K562 (cell line): ENCODE data around the gene MYO3B. TPM values are rescaled to one million over a fixed set of nuclear protein-coding genes. Genes with fewer than 3 reads are reported as not detected.

Source experiments
- ATAC-seq: fragments of 200-7000 bp; cut with Tn5 transposase; 3 replicates; pipeline ENCODE4 v1.9.1; 2020; ENCODE audit warnings: moderate library complexity
- BruUV-seq: library from RNA; stranded (reverse); fragments of 400-500 nt; replicated peaks from 2 replicates; lab custom pipeline; 2021; lab: Mats Ljungman, UMichigan
- CTCF ChIA-PET: fragments of 300-600 bp; formaldehyde crosslinking; extraction: SDS; loops from one replicate; lab custom pipeline; 2021; ENCODE audit warnings: low intra/inter-chr PET ratio; lab: Yijun Ruan, JAX
- POLR2A ChIA-PET: fragments of 300-600, 350-650 bp; sonication (Branson Sonifier 250); formaldehyde crosslinking; extraction: SDS; loops from one replicate; lab custom pipeline; 2021; ENCODE audit warnings: antibody characterized with exemption, inconsistent platforms; lab: Yijun Ruan, JAX
- DNase-seq, 4 experiments: peaks; one replicate each; pipeline versions ENCODE4 v3.0.0 to v3.0.0-alpha.2; 2011 to 2018; ENCODE audit warnings: low spot score in 3 of 4, mixed read lengths in 3 of 4; ENCODE audit errors: extremely low read depth in 1 of 4
- FAIRE-seq: peaks from 2 replicates; lab custom pipeline; 2011; peaks lifted over from hg19 to GRCh38; lab: Jason Lieb, UNC
- H2AFZ ChIP-seq: 2 replicates; pipeline ENCODE4 v1.6.0; 2011; ENCODE audit warnings: low read depth, low read length, control low read depth, inconsistent platforms
- H3K27ac ChIP-seq: fragments of 200-600 bp; 3 replicates; pipeline ENCODE4 v1.8.0; 2011; ENCODE audit warnings: low read depth, mild to moderate bottlenecking, control low read depth, inconsistent platforms, low read length, moderate library complexity, mixed read lengths; ENCODE audit errors: extremely low read depth
- H3K27me3 ChIP-seq, 2 experiments: fragments of 300-600 bp in 1 of 2; 2 replicates in 1 of 2; 3 replicates in 1 of 2; pipeline versions ENCODE4 v1.6.0 to v1.8.0; 2011; ENCODE audit warnings: inconsistent platforms in 2 of 2, low read length in 2 of 2, mild to moderate bottlenecking in 1 of 2, mixed read lengths in 1 of 2, moderate library complexity in 1 of 2; ENCODE audit not compliant: control insufficient read depth in 2 of 2, insufficient read depth in 2 of 2
- H3K36me3 ChIP-seq: fragments of 300-600 bp; 3 replicates; pipeline ENCODE4 v1.8.0; 2011; ENCODE audit warnings: mild to moderate bottlenecking, low read length, inconsistent platforms; ENCODE audit not compliant: control insufficient read depth, insufficient read depth
- H3K4me1 ChIP-seq, 2 experiments: fragments of 200-600 bp in 1 of 2; replicated peaks in 1 of 2; 2 replicates in 1 of 2; 3 replicates in 1 of 2; pipeline versions ENCODE4 v1.5.1 to v1.8.0; 2011; ENCODE audit warnings: inconsistent platforms in 2 of 2, low read length in 2 of 2, mild to moderate bottlenecking in 1 of 2, mixed read lengths in 1 of 2, moderate library complexity in 1 of 2; ENCODE audit not compliant: control insufficient read depth in 2 of 2, insufficient read depth in 2 of 2
- H3K4me2 ChIP-seq: 2 replicates; pipeline ENCODE4 v1.6.1; 2011; ENCODE audit warnings: low read length, control low read depth, inconsistent platforms, mixed read lengths; ENCODE audit not compliant: insufficient read depth
- H3K4me3 ChIP-seq: fragments of 200-600 bp; sonication (generic), shearing (Covaris generic); 2 replicates; pipeline ENCODE4 v1.5.1; 2016; ENCODE audit warnings: control low read depth, inconsistent platforms
- H3K79me2 ChIP-seq: fragments of 200-600 bp; 3 replicates; pipeline ENCODE4 v1.8.0; 2011; ENCODE audit warnings: low read length, inconsistent platforms; ENCODE audit not compliant: control insufficient read depth, insufficient read depth
- H3K9ac ChIP-seq, 2 experiments: 2 replicates each; pipeline versions ENCODE4 v1.6.0 to v1.6.1; 2011; ENCODE audit warnings: low read depth in 2 of 2, low read length in 2 of 2, control low read depth in 1 of 2, inconsistent platforms in 1 of 2, mild to moderate bottlenecking in 1 of 2, mixed read lengths in 1 of 2; ENCODE audit not compliant: insufficient read depth in 1 of 2
- H3K9me1 ChIP-seq: one replicate; pipeline ENCODE4 v1.6.0; 2011; ENCODE audit warnings: inconsistent platforms, mild to moderate bottlenecking, low read length, moderate library complexity; ENCODE audit not compliant: control insufficient read depth, insufficient read depth
- H3K9me3 ChIP-seq: replicated peaks from 2 replicates; pipeline ENCODE4 v1.5.1; 2011; ENCODE audit warnings: low read depth, low read length, inconsistent platforms; ENCODE audit not compliant: control insufficient read depth, insufficient read depth
- H4K20me1 ChIP-seq: replicated peaks from 2 replicates; pipeline ENCODE4 v1.6.1; 2011; ENCODE audit warnings: low read length, inconsistent platforms, mixed read lengths; ENCODE audit not compliant: control insufficient read depth, insufficient read depth
- ARHGAP35 ChIP-seq: fragments of 450-650 bp; IDR thresholded peaks from 2 replicates; pipeline ENCODE4 v1.6.1; 2018; ENCODE audit not compliant: partially characterized antibody
- C11orf30 ChIP-seq: fragments of 450-650 bp; IDR thresholded peaks from 2 replicates; pipeline ENCODE4 v1.6.1; 2016; ENCODE audit warnings: low read depth, mild to moderate bottlenecking
- SMAD3 ChIP-seq: fragments of 450-650 bp; formaldehyde crosslinking; conservative IDR thresholded peaks from 2 replicates; pipeline ENCODE4 v1.4.0; 2020; ENCODE audit warnings: mild to moderate bottlenecking
- U2AF2 ChIP-seq: fragments of 200-400 bp; formaldehyde crosslinking; optimal IDR thresholded peaks from 2 replicates; pipeline ENCODE3; 2017; ENCODE audit warnings: low read depth, mild to moderate bottlenecking, low read length
- ZNF133 ChIP-seq: fragments of 250-450 bp; sonication (Bioruptor Pico); IDR thresholded peaks from 2 replicates; pipeline ENCODE4 v1.4.0; 2020; ENCODE audit warnings: mild to moderate bottlenecking
- in situ Hi-C: fragments of 300-500 bp; cut with MboI; formaldehyde crosslinking; loops from 4 replicates; pipeline ENCODE4 v1.15.0; 2018; ENCODE audit warnings: inconsistent platforms, mixed read lengths
- intact Hi-C: fragments of 100-400 bp; cut with micrococcal nuclease; formaldehyde crosslinking; loops from 2 replicates; pipeline ENCODE4 v1.14.2; 2022
- polyA plus RNA-seq, 8 experiments: library from polyadenylated mRNA; depleted of rRNA in 4 of 8; stranded (reverse) in 5 of 8; unstranded in 3 of 8; fragments of >200 nt; fragmentation: Nextera tagmentation in 2 of 8; fragmentation: Illumina TruSeq in 1 of 8; extraction: Ambion mirVana in 2 of 8; extraction: Trizol in 1 of 8; gene quantifications; 2 replicates each; pipeline versions ENCODE4 v1.2.1 to v1.2.3, GENCODE V29; 2011 to 2014; ENCODE audit warnings: inconsistent platforms in 1 of 8, missing spikeins in 1 of 8
- total RNA-seq, 7 experiments: library from RNA; depleted of rRNA in 6 of 7; stranded (reverse); fragments of >200 nt in 6 of 7; fragmentation: Illumina TruSeq in 2 of 7; extraction: Trizol in 2 of 7; gene quantifications; 2 replicates each; pipeline versions ENCODE4 v1.2.1 to v1.2.3, GENCODE V29; 2011 to 2021; ENCODE audit warnings: low replicate concordance in 1 of 7

Gene MYO3B
- total and polyA plus RNA-seq, 9 of the 15 experiments (the other 6 are each of a cell fraction or from before 2014, with no cell fraction given), result 2.7 to 6.5 (median 3.6) TPM

- no peak for TF ChIP-seq ARHGAP35
- no peak for TF ChIP-seq C11orf30
- no peak for TF ChIP-seq U2AF2
- TF ChIP-seq SMAD3 (CRISPR knock-in tag), result no peak
These were observed 231.2 kb downstream of the MYO3B start (continued) for GRCh38 chr2:170409164-170409535.

- no peak for FAIRE-seq
These were observed 233.7 kb downstream of the MYO3B start for GRCh38 chr2:170411660-170412059.

More at GRCh38 chr2:170411660-170412059, 233.7 kb downstream of the MYO3B start:
- in situ Hi-C loops, result no loop called here
- 0 out of 5 replicates have a peak, but pooled peaks cover 0 to 2% of the 10 kb centered on the region in 2 experiments for H3K4me1 ChIP-seq
- ChIA-PET CTCF (no interaction called here), POLR2A (interaction anchor here (1.1 kb wide), 1 partner anchor 10 kb away, joined by 4 read pairs; no protein-coding TSS in a partner anchor)
- H3K9me3 ChIP-seq, result no peaks in the 10 kb centered on the region
- intact Hi-C loops, result no loop called here
- no peaks in the 10 kb centered on the region for H3K36me3 ChIP-seq
- no peak overlapping the region for H2AFZ ChIP-seq
- no TSS peak for BruUV-seq
- no peaks in the 10 kb centered on the region for H3K9me1 ChIP-seq
- H3K27me3 ChIP-seq, result no peaks in the 10 kb centered on the region
- no peak overlapping the region for H3K27ac ChIP-seq
- ATAC-seq (no peak; the same call in 2 of the 3 replicates), DNase-seq (no peak)
- no peaks in the 10 kb centered on the region for H3K79me2 ChIP-seq
- H3K4me3 ChIP-seq, result no peak overlapping the region
- no peak overlapping the region for H3K9ac ChIP-seq
- no peak overlapping the region for H3K4me2 ChIP-seq
- no peak for TF ChIP-seq ZNF133 (CRISPR knock-in tag)
- no peaks in the 10 kb centered on the region for H4K20me1 ChIP-seq
